ENCODE data around the gene PPP2R2D.

Gene PPP2R2D

GRCh38 chr10:131897297-131897899 lies 3.4 kb upstream of the PPP2R2D start:
- no peak overlapping the region for H3K4me3 ChIP-seq (ENCODE audit: low read depth, low read length)
- TF ChIP-seq, protein P1, sequence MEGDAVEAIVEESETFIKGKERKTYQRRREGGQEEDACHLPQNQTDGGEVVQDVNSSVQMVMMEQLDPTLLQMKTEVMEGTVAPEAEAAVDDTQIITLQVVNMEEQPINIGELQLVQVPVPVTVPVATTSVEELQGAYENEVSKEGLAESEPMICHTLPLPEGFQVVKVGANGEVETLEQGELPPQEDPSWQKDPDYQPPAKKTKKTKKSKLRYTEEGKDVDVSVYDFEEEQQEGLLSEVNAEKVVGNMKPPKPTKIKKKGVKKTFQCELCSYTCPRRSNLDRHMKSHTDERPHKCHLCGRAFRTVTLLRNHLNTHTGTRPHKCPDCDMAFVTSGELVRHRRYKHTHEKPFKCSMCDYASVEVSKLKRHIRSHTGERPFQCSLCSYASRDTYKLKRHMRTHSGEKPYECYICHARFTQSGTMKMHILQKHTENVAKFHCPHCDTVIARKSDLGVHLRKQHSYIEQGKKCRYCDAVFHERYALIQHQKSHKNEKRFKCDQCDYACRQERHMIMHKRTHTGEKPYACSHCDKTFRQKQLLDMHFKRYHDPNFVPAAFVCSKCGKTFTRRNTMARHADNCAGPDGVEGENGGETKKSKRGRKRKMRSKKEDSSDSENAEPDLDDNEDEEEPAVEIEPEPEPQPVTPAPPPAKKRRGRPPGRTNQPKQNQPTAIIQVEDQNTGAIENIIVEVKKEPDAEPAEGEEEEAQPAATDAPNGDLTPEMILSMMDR (IDR thresholded peaks at IDR 0.05; ENCODE audit: low read depth, low read length) = no peak

- H3K4me3 ChIP-seq (ENCODE audit: low read depth, low read length) = no peak overlapping the region
- TF ChIP-seq, protein P1 (IDR thresholded peaks at IDR 0.05; ENCODE audit: low read depth, low read length) = no peak
Measured at GRCh38 chr10:131898061-131898460, 2.7 kb upstream of the PPP2R2D start.

GRCh38 chr10:131898713-131899112 lies 2.1 kb upstream of the PPP2R2D start:
- TF ChIP-seq, protein P1 (IDR thresholded peaks at IDR 0.05; ENCODE audit: low read depth, low read length) = no peak
- H3K4me3 ChIP-seq (ENCODE audit: low read depth, low read length) = no peak overlapping the region

- TF ChIP-seq, protein P1 (IDR thresholded peaks at IDR 0.05; ENCODE audit: low read depth, low read length) = no peak
- no peak overlapping the region for H3K4me3 ChIP-seq (ENCODE audit: low read depth, low read length)
Measured at GRCh38 chr10:131899116-131899690, 1.6 kb upstream of the PPP2R2D start.

GRCh38 chr10:131899695-131900349 lies 986 bp upstream of the PPP2R2D start:
- TF ChIP-seq, protein P1 (IDR thresholded peaks at IDR 0.05; ENCODE audit: low read depth, low read length) = no peak

DNA sequence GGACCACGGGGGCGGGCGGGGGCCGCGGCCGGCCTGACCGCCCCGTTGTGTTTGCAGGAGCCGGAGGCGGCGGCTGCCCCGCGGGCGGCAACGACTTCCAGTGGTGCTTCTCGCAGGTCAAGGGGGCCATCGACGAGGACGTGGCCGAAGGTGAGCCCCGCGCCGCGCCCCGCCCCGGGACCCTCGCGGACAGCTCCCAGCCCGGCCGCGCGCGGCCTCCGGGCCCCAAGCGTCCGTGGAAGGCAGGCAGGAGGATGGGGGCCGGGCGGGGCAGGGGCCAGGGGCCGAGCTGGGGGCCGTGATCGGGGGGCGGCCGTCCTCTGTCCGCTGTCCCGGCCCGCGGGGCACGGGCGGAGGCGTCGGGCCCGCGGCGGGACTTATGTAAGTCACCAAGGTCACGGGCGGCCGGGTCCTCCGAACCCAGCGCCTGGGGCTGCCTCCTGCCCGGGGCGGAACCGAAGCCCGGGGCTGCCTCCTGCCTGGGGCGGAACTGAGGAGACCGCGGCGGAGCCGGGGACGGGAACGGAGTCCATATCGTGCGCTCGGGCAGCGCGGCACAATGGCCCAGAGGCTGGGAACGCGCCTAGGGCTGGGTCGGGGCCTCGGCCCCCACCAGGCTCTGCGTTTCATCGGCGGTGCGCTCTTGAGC lies 497 bp downstream of the PPP2R2D start:
- peak overlapping the region; percentile 79 for H3K4me3 ChIP-seq (ENCODE audit: low read depth, low read length)
- TF ChIP-seq, protein P1 (IDR thresholded peaks at IDR 0.05; ENCODE audit: low read depth, low read length) = no peak

More at GRCh38 chr10:131899695-131900349, 986 bp upstream of the PPP2R2D start:
- H3K4me3 ChIP-seq (ENCODE audit: low read depth, low read length) = peak overlapping the region; percentile 71

DNA sequence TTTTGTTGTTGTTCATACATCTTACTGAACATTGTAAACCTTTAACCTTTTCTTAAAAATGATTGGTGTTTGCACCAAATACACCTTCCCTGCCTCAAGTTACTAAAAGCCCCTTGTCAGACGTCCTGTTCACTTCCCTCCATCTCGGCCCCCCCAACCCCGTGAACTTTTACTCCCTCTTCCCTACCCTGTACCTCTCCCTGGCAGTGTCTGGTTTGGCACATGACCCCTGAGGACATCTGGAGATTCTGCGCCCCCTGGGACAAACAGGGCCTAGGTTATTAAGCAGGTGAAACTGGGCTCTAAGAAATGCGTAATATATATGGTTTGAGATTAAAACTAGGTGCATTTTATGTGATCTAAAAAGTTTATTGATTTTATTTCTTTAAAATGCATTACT lies 1.4 kb downstream of the PPP2R2D start:
- TF ChIP-seq, protein P1 (IDR thresholded peaks at IDR 0.05; ENCODE audit: low read depth, low read length) = no peak
- H3K4me3 ChIP-seq (ENCODE audit: low read depth, low read length) = peak overlapping the region; percentile 79

All from WI38 (cell line).